ENCODE measurements around the gene TTC7B. TPM values are rescaled to one million over a fixed set of nuclear protein-coding genes. Genes with fewer than 3 reads are reported as not detected.

The TTC7B gene
- polyA plus RNA-seq, 1 donor (not counting 4 experiments of a cell fraction or from before 2014, with no cell fraction given): 21.4 TPM

DNA sequence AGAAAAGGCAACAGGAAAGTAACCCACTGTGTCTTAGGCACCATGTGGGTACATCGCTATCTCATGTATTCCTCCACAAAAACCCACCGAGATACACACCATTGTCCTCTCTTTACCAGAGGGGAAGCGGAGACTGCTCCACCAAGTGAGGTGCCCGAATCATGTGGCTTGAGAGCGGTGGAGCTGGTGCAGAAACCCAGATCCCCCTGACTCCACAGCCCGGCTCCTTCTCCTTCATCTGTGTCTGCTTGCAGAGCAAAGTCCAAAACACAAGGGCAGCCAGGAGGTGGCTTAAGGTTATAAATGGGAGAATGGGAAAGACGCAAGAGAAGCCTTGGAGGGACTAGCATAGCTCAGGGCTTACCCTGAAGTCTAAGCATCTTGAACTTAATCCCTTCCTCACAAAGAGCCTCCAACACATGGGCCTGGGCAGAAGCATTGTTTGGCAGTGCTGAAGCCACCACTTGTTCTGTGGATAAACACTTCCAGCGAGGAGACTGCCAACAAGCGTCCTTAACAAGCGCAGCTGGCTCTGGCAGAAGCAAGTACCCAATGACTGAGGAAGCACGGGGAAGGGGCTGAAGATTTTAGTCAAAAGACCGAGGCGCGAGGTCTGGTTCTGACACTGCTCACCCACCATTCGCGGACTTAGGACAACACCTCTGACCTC, 83.0 kb downstream of the TTC7B start:
- no peak overlapping the region for H3K27ac ChIP-seq (ENCODE audit: control insufficient read depth, insufficient read depth, low read length)
- no peak overlapping the region for H2AFZ ChIP-seq (ENCODE audit: control insufficient read depth, low read length)
- no peaks in the 10 kb centered on the region for H3K4me1 ChIP-seq (ENCODE audit: control insufficient read depth, extremely low read depth, insufficient read depth, low read length)
- no peak overlapping the region for H3K4me2 ChIP-seq (ENCODE audit: control insufficient read depth, extremely low read depth, insufficient read depth, low read depth, low read length)
- H3K9ac ChIP-seq (ENCODE audit: control insufficient read depth, extremely low read depth, insufficient read depth, low read length): no peak overlapping the region
- dilution Hi-C loops (cut with MboI; ENCODE audit: extremely low pct_ligation_motif_present, low sequenced_read_pairs): no loop called here
- H3K79me2 ChIP-seq (ENCODE audit: control insufficient read depth, insufficient read depth, low read length): no peaks in the 10 kb centered on the region
- FAIRE-seq: no peak
- H3K9me1 ChIP-seq (ENCODE audit: control insufficient read depth, extremely low read depth, insufficient read depth, low read length): no peaks in the 10 kb centered on the region
- no peak for TF ChIP-seq CTCF (optimal IDR thresholded peaks at IDR 0.05 in 1 of 3, IDR thresholded peaks at IDR 0.05 in 1 of 3, conservative IDR thresholded peaks at IDR 0.05 in 1 of 3; ENCODE audit: extremely low read depth in 1 of 3, insufficient read depth in 2 of 3, low read length in 3 of 3)
- TF ChIP-seq EZH2 (IDR thresholded peaks at IDR 0.05; ENCODE audit: low read length): no peak
- no peak for DNase-seq (ENCODE audit: low read depth, low spot score)
- H3K27me3 ChIP-seq (ENCODE audit: control insufficient read depth, extremely low read depth, insufficient read depth, low read length): no peaks in the 10 kb centered on the region
- H3K36me3 ChIP-seq (ENCODE audit: control insufficient read depth in 2 of 2, extremely low read depth in 1 of 2, insufficient read depth in 2 of 2, low read length in 2 of 2): no peaks in the 10 kb centered on the region
- H3K4me3 ChIP-seq (ENCODE audit: control insufficient read depth in 2 of 3, extremely low read depth in 1 of 3, insufficient read depth in 2 of 3, low read depth in 1 of 3, low read length in 3 of 3): no peak overlapping the region
- H3K9me3 ChIP-seq (ENCODE audit: control insufficient read depth, low read depth, low read length): no peaks in the 10 kb centered on the region
- H4K20me1 ChIP-seq (ENCODE audit: control insufficient read depth, extremely low read depth, insufficient read depth, low read length): no peaks in the 10 kb centered on the region

GRCh38 chr14:90732718-90733117, 83.5 kb downstream of the TTC7B start:
- H3K79me2 ChIP-seq (ENCODE audit: control insufficient read depth, insufficient read depth, low read length): no peaks in the 10 kb centered on the region
- no peak overlapping the region for H2AFZ ChIP-seq (ENCODE audit: control insufficient read depth, low read length)
- no peak overlapping the region for H3K4me3 ChIP-seq (ENCODE audit: control insufficient read depth in 2 of 3, extremely low read depth in 1 of 3, insufficient read depth in 2 of 3, low read depth in 1 of 3, low read length in 3 of 3)
- dilution Hi-C loops (cut with MboI; ENCODE audit: extremely low pct_ligation_motif_present, low sequenced_read_pairs): no loop called here
- H3K4me1 ChIP-seq (ENCODE audit: control insufficient read depth, extremely low read depth, insufficient read depth, low read length): no peaks in the 10 kb centered on the region
- no peak for FAIRE-seq
- no peaks in the 10 kb centered on the region for H3K36me3 ChIP-seq (ENCODE audit: control insufficient read depth in 2 of 2, extremely low read depth in 1 of 2, insufficient read depth in 2 of 2, low read length in 2 of 2)
- H4K20me1 ChIP-seq (ENCODE audit: control insufficient read depth, extremely low read depth, insufficient read depth, low read length): no peaks in the 10 kb centered on the region
- no peak overlapping the region for H3K27ac ChIP-seq (ENCODE audit: control insufficient read depth, insufficient read depth, low read length)
- H3K9me1 ChIP-seq (ENCODE audit: control insufficient read depth, extremely low read depth, insufficient read depth, low read length): no peaks in the 10 kb centered on the region
- DNase-seq (ENCODE audit: low read depth, low spot score): no peak
- no peak overlapping the region for H3K9ac ChIP-seq (ENCODE audit: control insufficient read depth, extremely low read depth, insufficient read depth, low read length)
- H3K4me2 ChIP-seq (ENCODE audit: control insufficient read depth, extremely low read depth, insufficient read depth, low read depth, low read length): no peak overlapping the region
- no peaks in the 10 kb centered on the region for H3K27me3 ChIP-seq (ENCODE audit: control insufficient read depth, extremely low read depth, insufficient read depth, low read length)
- TF ChIP-seq EZH2 (IDR thresholded peaks at IDR 0.05; ENCODE audit: low read length): no peak
- no peak for TF ChIP-seq CTCF (optimal IDR thresholded peaks at IDR 0.05 in 1 of 3, IDR thresholded peaks at IDR 0.05 in 1 of 3, conservative IDR thresholded peaks at IDR 0.05 in 1 of 3; ENCODE audit: extremely low read depth in 1 of 3, insufficient read depth in 2 of 3, low read length in 3 of 3)
- no peaks in the 10 kb centered on the region for H3K9me3 ChIP-seq (ENCODE audit: control insufficient read depth, low read depth, low read length)

Data from keratinocyte (primary cell).